HG03378 (cell line): ENCODE data around the gene SLC6A6.

ENCODE experiments used
- ATAC-seq: cut with Tn5 transposase; IDR thresholded peaks from one replicate; pipeline ENCODE4 v1.9.1; 2021; ENCODE audit warnings: mild to moderate bottlenecking, moderate library complexity; ENCODE audit not compliant: unreplicated experiment

SLC6A6 gene

DNA sequence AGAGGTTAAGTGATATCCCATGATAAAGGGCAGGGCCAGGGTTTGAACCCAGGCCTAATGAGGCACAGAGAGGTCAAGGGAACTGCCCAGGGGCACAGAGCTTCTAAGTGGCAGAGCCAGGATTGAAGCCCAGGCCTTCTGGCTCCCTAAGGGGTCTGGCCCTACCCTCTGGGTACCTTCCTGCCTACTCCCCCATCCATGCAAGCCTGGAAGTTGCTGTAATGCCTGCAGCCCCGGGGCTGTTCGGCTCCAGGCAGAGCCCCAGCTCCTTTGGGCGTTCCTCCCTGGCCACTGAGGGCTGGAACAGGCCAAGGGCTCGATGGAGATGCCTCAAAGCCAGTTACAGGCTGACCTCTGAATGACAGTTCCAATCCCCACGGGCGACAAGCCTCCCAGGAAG lies 133.2 kb downstream of the SLC6A6 start:
- no peak for ATAC-seq

DNA sequence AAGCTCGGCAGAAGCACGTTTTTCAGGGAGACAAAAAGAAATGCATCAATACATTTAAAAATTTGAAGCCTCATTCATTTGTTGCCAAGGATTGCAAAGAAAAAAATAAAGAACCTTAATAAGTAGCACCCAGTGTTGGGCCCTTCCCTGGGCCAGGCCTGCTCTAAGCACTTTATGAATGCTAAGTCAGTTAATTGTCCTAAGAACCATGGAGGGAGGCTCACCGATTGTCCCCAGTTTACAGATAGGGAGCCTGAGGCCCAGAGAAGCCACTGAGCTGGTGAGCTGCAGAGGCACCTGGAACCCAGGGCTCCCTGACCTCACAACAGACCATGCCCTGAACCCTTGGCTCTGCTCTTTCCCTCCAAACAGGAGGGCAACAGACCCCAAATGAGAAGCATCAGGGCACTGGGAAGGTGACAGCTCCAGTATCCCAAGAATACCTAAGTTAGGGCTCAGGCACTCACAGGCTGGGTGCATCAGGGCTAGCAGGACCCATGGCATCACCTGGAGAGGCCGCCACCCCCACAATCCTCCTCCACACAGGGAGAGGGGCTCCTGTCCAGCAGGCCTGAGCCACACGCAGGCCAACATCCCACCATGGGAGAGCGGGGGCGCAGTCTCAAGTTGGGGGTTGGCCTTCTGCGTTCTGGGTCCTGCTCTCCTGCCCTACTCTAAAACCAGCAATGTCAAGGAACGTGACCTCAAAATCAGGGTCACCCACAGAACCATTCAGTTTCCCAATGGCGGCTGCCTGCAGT lies 133.8 kb downstream of the SLC6A6 start:
- no peak for ATAC-seq

GRCh38 chr3:14536837-14537589 lies 134.6 kb downstream of the SLC6A6 start:
- ATAC-seq: no peak

GRCh38 chr3:14537590-14538450 lies 135.4 kb downstream of the SLC6A6 start:
- ATAC-seq: no peak

GRCh38 chr3:14538451-14539088 lies 136.2 kb downstream of the SLC6A6 start:
- no peak for ATAC-seq
